H1 (cell line): ENCODE data around the gene RPS18. TPM values are rescaled to one million over a fixed set of nuclear protein-coding genes. Genes with fewer than 3 reads are reported as not detected.

Source experiments
- CTCF ChIA-PET: fragments of 300-600 bp; sonication (Branson Sonifier 250); formaldehyde crosslinking; loops from one replicate; lab custom pipeline; 2021; ENCODE audit not compliant: partially characterized antibody; lab: Charles Lee
- POLR2A ChIA-PET: fragments of 300-600 bp; sonication (Branson Sonifier 250); formaldehyde crosslinking; loops from one replicate; lab custom pipeline; 2021; ENCODE audit warnings: inconsistent platforms; ENCODE audit not compliant: partially characterized antibody; lab: Charles Lee
- DNase-seq, 2 experiments: peaks; one replicate each; pipeline versions ENCODE4 v3.0.0 to v3.0.0-alpha.2; 2010 to 2022; ENCODE audit warnings: low spot score in 2 of 2, low read depth in 1 of 2, mixed read lengths in 1 of 2
- FAIRE-seq: peaks from 2 replicates; lab custom pipeline; 2011; peaks lifted over from hg19 to GRCh38; lab: Jason Lieb, UNC
- H2AFZ ChIP-seq: 2 replicates; pipeline ENCODE4 v1.8.1; 2012; ENCODE audit warnings: low read length, inconsistent platforms
- H2AK5ac ChIP-seq: 2 replicates; pipeline ENCODE4 v1.6.1; 2013; ENCODE audit warnings: low read depth, low read length
- H2BK120ac ChIP-seq: replicated peaks from 2 replicates; pipeline ENCODE3; 2013; ENCODE audit warnings: low read depth, low read length, inconsistent platforms
- H2BK12ac ChIP-seq: 2 replicates; pipeline ENCODE4 v1.6.1; 2013; ENCODE audit warnings: low read depth, low read length
- H2BK15ac ChIP-seq: 2 replicates; pipeline ENCODE4 v1.6.1; 2013; ENCODE audit warnings: low read length
- H2BK20ac ChIP-seq: 2 replicates; pipeline ENCODE4 v1.6.1; 2013; ENCODE audit warnings: low read length
- H2BK5ac ChIP-seq: 2 replicates; pipeline ENCODE4 v1.6.1; 2013; ENCODE audit warnings: low read depth, low read length
- H3K14ac ChIP-seq: 2 replicates; pipeline ENCODE4 v1.6.1; 2013; ENCODE audit warnings: inconsistent platforms; ENCODE audit not compliant: insufficient read length
- H3K18ac ChIP-seq: 2 replicates; pipeline ENCODE4 v1.6.1; 2013; ENCODE audit warnings: low read length; ENCODE audit errors: extremely low read depth
- H3K23ac ChIP-seq: 2 replicates; pipeline ENCODE4 v1.6.1; 2013; ENCODE audit warnings: inconsistent platforms; ENCODE audit not compliant: insufficient read length
- H3K23me2 ChIP-seq: 2 replicates; pipeline ENCODE4 v1.6.1; 2013; ENCODE audit warnings: low read depth, low read length
- H3K27ac ChIP-seq: 2 replicates; pipeline ENCODE4 v1.6.1; 2011; ENCODE audit warnings: low read depth, low read length, inconsistent platforms
- H3K27me3 ChIP-seq, 4 experiments: replicated peaks in 1 of 4; 1 replicate in 1 of 4; 2 replicates in 3 of 4; pipeline versions ENCODE4 v1.6.1 to v1.8.1; 2011 to 2013; ENCODE audit warnings: low read length in 3 of 4, mild to moderate bottlenecking in 3 of 4, inconsistent platforms in 2 of 4, mixed read lengths in 2 of 4, moderate library complexity in 1 of 4; ENCODE audit not compliant: control insufficient read depth in 3 of 4, insufficient read depth in 3 of 4; ENCODE audit errors: extremely low read depth in 1 of 4
- H3K36me3 ChIP-seq, 4 experiments: 2 replicates each; pipeline versions ENCODE4 v1.6.1 to v1.8.1; 2011 to 2013; ENCODE audit warnings: mild to moderate bottlenecking in 4 of 4, low read length in 3 of 4, moderate library complexity in 2 of 4, control low read depth in 1 of 4, inconsistent platforms in 1 of 4; ENCODE audit not compliant: insufficient read depth in 4 of 4, control insufficient read depth in 2 of 4
- H3K4ac ChIP-seq: replicated peaks from 2 replicates; pipeline ENCODE3; 2013; ENCODE audit warnings: low read length, low read depth, mixed read lengths, inconsistent platforms; ENCODE audit not compliant: insufficient read length
- H3K4me1 ChIP-seq, 4 experiments: replicated peaks in 1 of 4; 1 replicate in 1 of 4; 2 replicates in 3 of 4; pipeline versions ENCODE4 v1.6.1 to v1.8.1; 2011 to 2013; ENCODE audit warnings: low read length in 3 of 4, inconsistent platforms in 2 of 4, mixed read lengths in 1 of 4; ENCODE audit not compliant: insufficient read depth in 4 of 4, control insufficient read depth in 3 of 4
- H3K4me2 ChIP-seq, 2 experiments: 2 replicates each; pipeline versions ENCODE4 v1.6.1 to v1.8.1; 2011 to 2013; ENCODE audit warnings: low read depth in 2 of 2, low read length in 2 of 2, control low read depth in 1 of 2, inconsistent platforms in 1 of 2, mild to moderate bottlenecking in 1 of 2; ENCODE audit not compliant: insufficient read depth in 1 of 2
- H3K4me3 ChIP-seq, 4 experiments: fragments of 200-600, 300-600 bp in 1 of 4; sonication (generic), shearing (Covaris generic), sonication (Bioruptor Twin) in 1 of 4; 2 replicates each; pipeline versions ENCODE4 v1.5.1 to v1.8.1; 2011 to 2016; ENCODE audit warnings: low read length in 4 of 4, low read depth in 3 of 4, control low read depth in 2 of 4, inconsistent platforms in 2 of 4, mild to moderate bottlenecking in 2 of 4, mixed read lengths in 1 of 4, moderate library complexity in 1 of 4; ENCODE audit not compliant: insufficient read depth in 2 of 4; ENCODE audit errors: extremely low read depth in 1 of 4
- H3K56ac ChIP-seq: replicated peaks from 2 replicates; pipeline ENCODE3; 2013; ENCODE audit warnings: low read depth, mild to moderate bottlenecking, mixed read lengths, low read length, inconsistent platforms; ENCODE audit not compliant: insufficient read length
- H3K79me1 ChIP-seq: 2 replicates; pipeline ENCODE4 v1.6.1; 2013; ENCODE audit warnings: low read depth, low read length, control low read depth
- H3K79me2 ChIP-seq, 2 experiments: 2 replicates each; pipeline versions ENCODE4 v1.6.1 to v1.8.1; 2012 to 2013; ENCODE audit warnings: low read length in 2 of 2, mild to moderate bottlenecking in 2 of 2, inconsistent platforms in 1 of 2; ENCODE audit not compliant: insufficient read depth in 2 of 2, control insufficient read depth in 1 of 2
- H3K9ac ChIP-seq, 4 experiments: replicated peaks in 1 of 4; 1 replicate in 1 of 4; 2 replicates in 3 of 4; pipeline versions ENCODE4 v1.6.1 to v1.8.1; 2011 to 2013; ENCODE audit warnings: low read depth in 3 of 4, low read length in 3 of 4, control low read depth in 2 of 4, mild to moderate bottlenecking in 2 of 4, moderate library complexity in 2 of 4, inconsistent platforms in 1 of 4; ENCODE audit errors: extremely low read depth in 1 of 4
- H3K9me3 ChIP-seq, 2 experiments: 2 replicates each; pipeline versions ENCODE4 v1.6.1 to v1.8.1; 2012 to 2013; ENCODE audit warnings: mild to moderate bottlenecking in 2 of 2, moderate library complexity in 2 of 2, control low read depth in 1 of 2, inconsistent platforms in 1 of 2, low read depth in 1 of 2, low read length in 1 of 2, mixed read lengths in 1 of 2; ENCODE audit not compliant: insufficient read depth in 2 of 2
- H4K20me1 ChIP-seq, 2 experiments: replicated peaks in 1 of 2; 2 replicates each; pipeline versions ENCODE3 to v1.8.1; 2011 to 2013; ENCODE audit warnings: inconsistent platforms in 2 of 2, low read length in 2 of 2, mild to moderate bottlenecking in 1 of 2; ENCODE audit not compliant: insufficient read depth in 2 of 2, control insufficient read depth in 1 of 2
- H4K5ac ChIP-seq: 2 replicates; pipeline ENCODE4 v1.6.1; 2013; ENCODE audit warnings: low read length, low read depth, mixed read lengths, inconsistent platforms; ENCODE audit not compliant: insufficient read length
- H4K8ac ChIP-seq: 2 replicates; pipeline ENCODE4 v1.8.0; 2013; ENCODE audit warnings: mild to moderate bottlenecking, moderate library complexity, low read length, inconsistent platforms; ENCODE audit not compliant: insufficient read depth; ENCODE audit errors: extremely low read depth
- H4K91ac ChIP-seq: replicated peaks from 2 replicates; pipeline ENCODE3; 2013; ENCODE audit warnings: low read length, mixed read lengths, inconsistent platforms; ENCODE audit not compliant: insufficient read length
- ASH2L ChIP-seq: fragments of 200-600, 300-600 bp; sonication (generic); IDR thresholded peaks from one replicate; pipeline ENCODE4 v1.7.1; 2017; ENCODE audit warnings: low read length
- KDM4A ChIP-seq: IDR thresholded peaks from one replicate; pipeline ENCODE4 v1.7.1; 2012; ENCODE audit warnings: low read depth, mild to moderate bottlenecking, moderate library complexity, low read length, inconsistent platforms; ENCODE audit not compliant: severe bottlenecking
- WGBS, 2 experiments: shearing (Covaris generic) in 1 of 2; methylation state at CpG; one replicate each; pipeline versions ENCODE4 v1.1.6 to v1.1.7; 2013 to 2015; ENCODE audit warnings: low lambda C conversion rate in 2 of 2, mixed read lengths in 2 of 2, inconsistent platforms in 1 of 2, low coverage in 1 of 2, missing lambda C conversion rate in 1 of 2; ENCODE audit not compliant: insufficient replicate concordance in 2 of 2, insufficient coverage in 1 of 2, insufficient read length in 1 of 2; ENCODE audit errors: extremely low coverage in 1 of 2, missing lambda C conversion rate in 1 of 2; 5-methylcytosine and 5-hydroxymethylcytosine counted together
- polyA plus RNA-seq, 7 experiments: library from polyadenylated mRNA; depleted of rRNA in 3 of 7; stranded (reverse) in 5 of 7; unstranded in 2 of 7; fragments of >200 nt in 5 of 7; fragments of 200-250 nt in 2 of 7; gene quantifications; 1 replicate in 5 of 7; 2 replicates in 1 of 7; 4 replicates in 1 of 7; pipeline versions ENCODE4 v1.2.1 to v1.2.3, GENCODE V29; 2011 to 2013; ENCODE audit warnings: missing spikeins in 2 of 7, mixed read lengths in 2 of 7
- total RNA-seq: library from RNA; stranded (reverse); fragmentation: NEBNext Ultra II Directional; extraction: Animal tissue kit (Norgen Biotek cat#: 25700); gene quantifications from 2 replicates; pipeline ENCODE4 v1.2.1, GENCODE V29; 2021

RPS18 gene
- total and polyA plus RNA-seq, 2 of the 8 experiments (the other 6 are each of a cell fraction or from before 2014, with no cell fraction given), result 2,796 to 7,099 TPM

GRCh38 chr6:33323623-33323948 is 51.7 kb downstream of the RPS18 start:
- H3K23ac ChIP-seq, result no peak overlapping the region
- peaks cover 0 to 21% (median 13%) of the 10 kb centered on the region in 4 experiments; a peak in 6 of 7 replicates for H3K4me1 ChIP-seq
- H2BK20ac ChIP-seq, result no peak overlapping the region
- H3K9me3 ChIP-seq, result no peaks in the 10 kb centered on the region; a peak in 1 of 4 replicates
- peak overlapping the region; percentile 51; the same call in 1 of the 2 replicates for H3K18ac ChIP-seq
- H3K4me3 ChIP-seq, result peak overlapping the region; percentile 68 to 98 (median 82)
- H3K56ac ChIP-seq, result no peak overlapping the region
- peak overlapping the region in 3 of 4 experiments; percentile 36 to 72 (median 39); a peak in 4 of 7 replicates for H3K9ac ChIP-seq
- H2AFZ ChIP-seq, result peak overlapping the region; percentile 93
- H2BK5ac ChIP-seq, result peak overlapping the region; percentile 87
- H2BK120ac ChIP-seq, result no peak overlapping the region
- DNase-seq (peak in 1 of 2 experiments; percentile 57), FAIRE-seq (no peak)
- H4K5ac ChIP-seq, result no peak overlapping the region
- no peak overlapping the region for H3K4ac ChIP-seq
- TF ChIP-seq ASH2L (no peak), KDM4A (peak; percentile 68)
- 10% methylated on average over 12 of the region's 12 CpGs; no CpG with 5 or more reads in 1 of the 2 experiments for WGBS, 2 experiments
- H2AK5ac ChIP-seq, result no peak overlapping the region
- peaks cover 7% of the 10 kb centered on the region; the same call in 1 of the 2 replicates for H3K79me1 ChIP-seq
- POLR2A ChIA-PET, result interaction anchor here (1.0 to 1.3 kb wide), 3 partner anchors 24 to 353 kb away, joined by 3 to 6 read pairs (median 4); partner anchors contain the start of gene RGL2
- H4K8ac ChIP-seq, result no peak overlapping the region; the same call in 1 of the 2 replicates
- peak overlapping the region; percentile 81; the same call in 1 of the 2 replicates for H2BK15ac ChIP-seq
- H3K14ac ChIP-seq, result no peak overlapping the region
- no peak overlapping the region; the same call in 1 of the 2 replicates for H3K27ac ChIP-seq
- no peaks in the 10 kb centered on the region for H3K27me3 ChIP-seq
- peaks cover 0 to 32% of the 10 kb centered on the region in 2 experiments; a peak in 3 of 4 replicates for H3K79me2 ChIP-seq
- no peak overlapping the region for H4K91ac ChIP-seq
- H3K23me2 ChIP-seq, result peaks cover 18% of the 10 kb centered on the region
- peak overlapping the region; percentile 77; the same call in 1 of the 2 replicates for H2BK12ac ChIP-seq
- peaks cover 2 to 5% of the 10 kb centered on the region in 2 experiments for H4K20me1 ChIP-seq
- CTCF ChIA-PET, result interaction anchor here (1.0 kb wide), 1 partner anchor 46 kb away, joined by 3 read pairs; the partner anchor contains the start of gene B3GALT4
- peaks cover 10 to 28% (median 21%) of the 10 kb centered on the region in 4 experiments; a peak in 7 of 8 replicates for H3K36me3 ChIP-seq
- peak overlapping the region; percentile 62 to 87 for H3K4me2 ChIP-seq
